Type B pancreatic cell (in vitro differentiated cells): ENCODE measurements around the gene RABL3. TPM values are rescaled to one million over a fixed set of nuclear protein-coding genes. Genes with fewer than 3 reads are reported as not detected.

Experiments
- DNase-seq: peaks from one replicate; pipeline ENCODE4 v3.0.0; 2021; ENCODE audit warnings: mixed read lengths; ENCODE audit not compliant: unreplicated experiment; ENCODE audit errors: extremely low spot score
- H3K27ac Mint-ChIP-seq: 2 replicates; pipeline ENCODE4 v1.8.0; 2021; ENCODE audit warnings: mild to moderate bottlenecking, mixed read lengths
- H3K27me3 Mint-ChIP-seq: 2 replicates; pipeline ENCODE4 v1.8.0; 2021; ENCODE audit warnings: mixed read lengths
- H3K36me3 Mint-ChIP-seq: 2 replicates; pipeline ENCODE4 v1.8.0; 2021; ENCODE audit warnings: mixed read lengths
- H3K4me1 Mint-ChIP-seq: one replicate; pipeline ENCODE4 v1.8.0; 2021; ENCODE audit warnings: mixed read lengths; ENCODE audit not compliant: unreplicated experiment
- H3K4me3 Mint-ChIP-seq: 2 replicates; pipeline ENCODE4 v1.8.0; 2021; ENCODE audit warnings: mild to moderate bottlenecking, mixed read lengths
- H3K9me3 Mint-ChIP-seq: 2 replicates; pipeline ENCODE4 v1.8.0; 2021; ENCODE audit warnings: mixed read lengths
- CTCF ChIP-seq: fragments of 200-600 bp; sonication (generic); conservative IDR thresholded peaks from 2 replicates; pipeline ENCODE4 v1.5.0; 2021; ENCODE audit warnings: antibody characterized with exemption, mild to moderate bottlenecking
- total RNA-seq: library from RNA; stranded (reverse); gene quantifications from 2 replicates; pipeline ENCODE4 v1.2.1, GENCODE V29; 2021; ENCODE audit warnings: low replicate concordance

Gene RABL3
- total RNA-seq, 1 donor from 2014 or later = 15.5 TPM

DNA sequence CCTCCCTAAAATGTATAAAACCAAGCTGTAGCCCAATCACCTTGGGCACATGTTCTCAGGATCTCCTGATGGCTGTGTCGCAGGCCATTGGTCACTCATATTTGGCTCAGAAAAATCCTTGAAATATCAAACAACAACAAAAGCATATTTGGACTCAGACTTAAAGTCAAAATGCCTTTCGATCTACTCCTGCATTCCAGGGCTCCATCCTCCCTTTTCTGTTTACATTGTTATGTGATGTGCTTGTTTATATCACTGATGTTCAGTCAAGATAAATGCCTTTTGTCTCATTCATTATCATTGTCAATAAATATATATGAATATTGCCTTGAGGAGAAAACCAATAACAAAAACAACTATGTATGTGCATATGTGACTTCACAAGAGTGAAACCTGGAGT, 92.0 kb downstream of the RABL3 start:
- Mint-ChIP-seq H3K4me3 (no peak overlapping the region), H3K36me3 (no peaks in the 10 kb centered on the region), H3K27me3 (no peaks in the 10 kb centered on the region), H3K9me3 (no peaks in the 10 kb centered on the region), H3K27ac (no peak overlapping the region), H3K4me1 (no peaks in the 10 kb centered on the region)
- TF ChIP-seq CTCF = no peak
- DNase-seq = no peak

DNA sequence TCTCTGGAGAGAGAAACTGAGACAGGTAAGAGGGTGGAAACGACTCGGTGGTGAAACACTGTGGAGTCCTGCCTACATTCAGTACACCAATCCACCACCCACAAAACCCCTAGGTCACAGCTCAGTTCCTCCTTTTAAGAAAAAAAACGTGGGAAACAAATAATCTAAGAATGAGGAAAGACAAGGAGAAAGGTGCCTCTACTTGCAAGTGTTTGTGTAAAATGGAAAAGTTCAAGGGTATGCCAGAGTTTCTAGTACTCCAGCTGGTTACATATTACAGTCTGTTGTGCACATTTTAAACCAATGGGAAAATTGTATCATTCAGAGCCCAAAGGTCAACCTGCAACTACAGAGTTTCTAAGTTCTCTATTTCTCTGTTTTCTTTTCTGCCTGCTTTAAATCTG, 92.5 kb downstream of the RABL3 start:
- DNase-seq = no peak
- Mint-ChIP-seq H3K4me1 (no peaks in the 10 kb centered on the region), H3K4me3 (no peak overlapping the region)

DNA sequence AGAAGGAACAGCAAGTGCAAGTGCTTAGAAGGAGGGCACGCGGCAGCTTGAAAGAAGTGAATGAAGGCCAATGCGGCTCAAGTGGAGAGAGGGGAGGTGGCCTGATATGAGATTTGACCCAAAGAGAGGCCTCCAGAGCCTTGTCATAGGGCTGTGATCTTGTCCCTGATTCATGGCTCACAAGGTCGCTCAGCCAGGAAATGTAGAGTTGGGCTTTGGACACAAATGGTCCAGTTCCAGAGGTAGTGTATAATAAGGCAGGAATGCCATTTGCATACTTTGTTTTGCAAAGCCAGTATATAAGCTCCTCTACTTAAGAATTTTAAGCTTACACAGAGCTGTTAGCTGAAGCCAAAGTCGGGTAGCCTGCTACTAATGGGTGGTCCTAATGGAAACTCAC, 94.0 kb downstream of the RABL3 start:
- no peaks in the 10 kb centered on the region for H3K36me3 Mint-ChIP-seq
- H3K4me1 Mint-ChIP-seq = no peaks in the 10 kb centered on the region
- no peak overlapping the region for H3K4me3 Mint-ChIP-seq
- no peaks in the 10 kb centered on the region for H3K27me3 Mint-ChIP-seq
- no peak for DNase-seq
- no peak for TF ChIP-seq CTCF
- no peak overlapping the region for H3K27ac Mint-ChIP-seq
- H3K9me3 Mint-ChIP-seq = no peaks in the 10 kb centered on the region

More for the DNA sequence above, 92.5 kb downstream of the RABL3 start:
- Mint-ChIP-seq H3K27me3 (no peaks in the 10 kb centered on the region), H3K36me3 (no peaks in the 10 kb centered on the region), H3K9me3 (no peaks in the 10 kb centered on the region), H3K27ac (no peak overlapping the region)
- no peak for TF ChIP-seq CTCF

DNA sequence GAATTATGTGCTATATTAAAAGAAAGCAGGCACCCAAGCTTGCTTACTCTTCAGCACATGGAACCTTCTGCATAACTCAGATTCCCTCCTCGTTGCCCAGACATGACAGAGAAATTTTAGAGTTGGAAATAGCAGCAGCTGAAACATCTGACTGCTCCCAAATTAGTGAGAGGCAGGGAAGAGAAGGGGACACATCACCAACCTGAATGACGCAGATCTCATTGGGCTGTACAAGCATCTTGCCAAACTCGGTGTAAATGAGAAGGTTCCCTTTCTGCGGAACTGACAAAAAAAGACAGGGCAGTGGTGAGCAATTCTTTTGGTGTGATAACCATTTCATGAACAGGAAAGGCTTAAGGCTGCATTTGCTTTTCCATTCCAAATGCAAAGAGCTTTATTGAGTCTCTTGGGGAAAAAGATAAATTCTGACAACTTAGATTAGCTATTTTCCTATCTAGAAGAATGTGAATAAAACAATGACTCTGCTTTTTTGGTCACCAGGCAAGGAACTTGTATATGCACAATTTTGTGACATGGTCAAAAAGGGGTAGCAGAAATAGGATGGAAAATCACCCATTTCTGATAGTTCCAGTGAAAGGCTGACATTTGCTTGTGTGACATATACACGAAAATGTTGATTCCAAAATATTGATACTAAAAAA, 95.4 kb downstream of the RABL3 start:
- H3K9me3 Mint-ChIP-seq = no peaks in the 10 kb centered on the region

DNA sequence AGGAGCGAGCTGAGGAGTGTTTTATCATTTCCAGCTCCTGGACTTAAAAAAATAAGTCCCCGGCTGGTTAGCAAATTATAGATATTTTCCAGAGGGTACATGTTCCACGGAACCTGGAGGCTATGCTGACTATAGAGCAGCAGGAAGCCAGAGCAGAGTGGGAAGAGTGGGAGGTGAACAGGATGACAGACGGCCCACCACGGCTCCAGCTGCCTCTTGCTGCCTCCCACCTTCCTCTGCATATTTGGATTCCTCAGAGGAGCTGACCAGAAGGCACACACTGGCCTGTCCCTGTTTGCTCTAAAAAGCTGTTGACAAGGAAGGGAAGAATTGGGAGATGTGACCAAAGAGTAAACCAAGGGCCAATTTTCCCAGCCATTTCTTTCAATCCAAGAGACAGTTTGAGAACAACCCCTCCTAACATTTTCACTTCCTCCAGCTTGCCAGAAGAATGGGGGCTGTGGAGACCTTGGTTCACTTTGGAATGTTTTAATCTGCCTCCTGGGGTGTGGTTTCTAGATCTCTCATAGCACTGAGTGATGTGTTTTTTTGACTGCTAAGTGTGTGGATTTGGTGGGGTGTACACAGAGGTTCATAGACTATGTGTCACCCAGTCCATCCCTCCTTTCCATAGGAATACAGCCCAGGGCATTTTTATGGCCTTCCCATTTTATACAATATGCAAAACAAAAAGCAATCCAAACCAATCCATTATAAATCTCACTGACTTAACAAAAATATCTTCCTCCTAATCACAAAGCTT, 97.1 kb downstream of the RABL3 start:
- no peak overlapping the region for H3K27ac Mint-ChIP-seq
- H3K4me1 Mint-ChIP-seq = no peaks in the 10 kb centered on the region
- no peaks in the 10 kb centered on the region for H3K36me3 Mint-ChIP-seq
- no peaks in the 10 kb centered on the region for H3K9me3 Mint-ChIP-seq
- no peaks in the 10 kb centered on the region for H3K27me3 Mint-ChIP-seq
- no peak overlapping the region for H3K4me3 Mint-ChIP-seq
- TF ChIP-seq CTCF = no peak
- no peak for DNase-seq

More for the DNA sequence above, 95.4 kb downstream of the RABL3 start:
- no peak overlapping the region for H3K27ac Mint-ChIP-seq
- no peak overlapping the region for H3K4me3 Mint-ChIP-seq
- no peak for TF ChIP-seq CTCF
- H3K36me3 Mint-ChIP-seq = no peaks in the 10 kb centered on the region
- no peaks in the 10 kb centered on the region for H3K4me1 Mint-ChIP-seq
- H3K27me3 Mint-ChIP-seq = no peaks in the 10 kb centered on the region
- DNase-seq = no peak
